C4-2B (cell line): ENCODE measurements around the gene RFX2.

ENCODE experiments used
- ZFX ChIP-seq: fragments of 450-650 bp; IDR thresholded peaks from 2 replicates; pipeline ENCODE4 v1.6.1; 2017
- TF ChIP-seq, protein P1 (sequence below): fragments of 450-650 bp; conservative IDR thresholded peaks from 2 replicates; pipeline ENCODE4 v1.5.1; 2017; ENCODE audit warnings: mild to moderate bottlenecking

DNA sequence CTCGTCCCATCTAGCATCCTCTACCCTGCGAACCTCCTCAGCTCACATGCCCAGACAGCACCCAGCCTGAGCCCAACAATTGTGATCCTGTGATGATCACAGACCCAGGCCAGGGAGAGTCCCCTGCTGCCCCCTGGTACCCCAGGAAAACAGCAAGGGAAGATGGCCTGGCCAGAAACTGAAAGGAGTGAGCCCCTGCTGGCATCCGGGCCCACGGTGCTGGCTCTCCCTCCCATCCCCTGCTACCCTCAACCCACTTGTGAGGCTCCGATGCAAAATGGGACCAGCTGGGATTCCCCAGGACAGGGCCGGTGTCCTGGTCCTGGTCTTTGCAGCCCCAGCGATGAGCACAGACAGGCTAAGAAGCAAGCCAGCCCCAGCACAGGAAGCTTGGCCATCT lies 146.4 kb downstream of the RFX2 start:
- TF ChIP-seq, protein P1, sequence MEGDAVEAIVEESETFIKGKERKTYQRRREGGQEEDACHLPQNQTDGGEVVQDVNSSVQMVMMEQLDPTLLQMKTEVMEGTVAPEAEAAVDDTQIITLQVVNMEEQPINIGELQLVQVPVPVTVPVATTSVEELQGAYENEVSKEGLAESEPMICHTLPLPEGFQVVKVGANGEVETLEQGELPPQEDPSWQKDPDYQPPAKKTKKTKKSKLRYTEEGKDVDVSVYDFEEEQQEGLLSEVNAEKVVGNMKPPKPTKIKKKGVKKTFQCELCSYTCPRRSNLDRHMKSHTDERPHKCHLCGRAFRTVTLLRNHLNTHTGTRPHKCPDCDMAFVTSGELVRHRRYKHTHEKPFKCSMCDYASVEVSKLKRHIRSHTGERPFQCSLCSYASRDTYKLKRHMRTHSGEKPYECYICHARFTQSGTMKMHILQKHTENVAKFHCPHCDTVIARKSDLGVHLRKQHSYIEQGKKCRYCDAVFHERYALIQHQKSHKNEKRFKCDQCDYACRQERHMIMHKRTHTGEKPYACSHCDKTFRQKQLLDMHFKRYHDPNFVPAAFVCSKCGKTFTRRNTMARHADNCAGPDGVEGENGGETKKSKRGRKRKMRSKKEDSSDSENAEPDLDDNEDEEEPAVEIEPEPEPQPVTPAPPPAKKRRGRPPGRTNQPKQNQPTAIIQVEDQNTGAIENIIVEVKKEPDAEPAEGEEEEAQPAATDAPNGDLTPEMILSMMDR: no peak
- no peak for TF ChIP-seq ZFX
